ENCODE measurements around the gene KCNIP2. TPM values are rescaled to one million over a fixed set of nuclear protein-coding genes. Genes with fewer than 3 reads are reported as not detected.
A peak's percentile ranks its signal among the peaks of the same experiment; 100 is the strongest.

KCNIP2 gene
- total RNA-seq, 6 experiments from 2014 or later: 0.53 to 1.9 (median 1.1) TPM

DNA sequence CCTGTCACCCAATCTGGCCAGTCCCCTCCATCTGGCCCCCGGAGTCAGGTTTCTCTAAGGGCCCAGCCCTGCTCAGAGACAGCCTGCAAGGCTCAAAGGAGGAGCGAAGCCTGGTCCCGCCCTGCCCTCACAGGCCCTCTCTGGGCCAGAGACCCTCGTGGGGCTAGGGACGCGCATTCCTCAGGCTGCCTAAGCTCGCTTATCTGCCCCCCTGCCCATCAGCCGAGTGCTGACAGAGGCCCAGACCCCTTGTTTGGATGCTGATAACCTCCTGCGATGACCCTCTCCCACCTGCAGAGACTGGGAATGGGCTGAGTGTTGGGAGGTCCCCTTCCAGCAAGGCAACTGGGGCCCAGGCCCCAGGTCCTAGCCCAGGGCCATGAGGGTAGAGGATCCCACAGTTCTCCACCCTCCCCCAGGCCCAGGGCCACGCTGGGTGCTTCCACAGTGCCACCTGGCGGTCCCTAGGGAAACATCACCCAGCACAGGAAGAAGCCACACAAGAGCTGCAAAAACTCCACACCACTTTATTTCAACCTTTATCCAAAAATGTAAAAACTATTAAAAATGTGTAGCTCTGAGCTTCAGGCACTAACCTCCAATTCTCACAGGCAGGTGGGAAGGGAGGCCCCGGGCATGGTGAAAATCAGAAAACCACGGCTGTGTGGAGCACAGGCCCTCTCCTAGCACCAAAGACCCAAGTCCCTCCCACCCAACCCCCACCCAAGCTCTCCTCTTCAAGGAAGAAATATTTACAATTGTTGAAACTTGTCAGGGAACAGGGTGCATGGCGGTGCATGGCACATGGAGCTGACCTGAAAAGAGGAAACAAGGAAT lies 62.6 kb downstream of the KCNIP2 start:
- no peaks in the 10 kb centered on the region for H3K9me3 ChIP-seq
- no peak for TF ChIP-seq POLR2A (IDR thresholded peaks at IDR 0.05)
- TF ChIP-seq, protein P1, sequence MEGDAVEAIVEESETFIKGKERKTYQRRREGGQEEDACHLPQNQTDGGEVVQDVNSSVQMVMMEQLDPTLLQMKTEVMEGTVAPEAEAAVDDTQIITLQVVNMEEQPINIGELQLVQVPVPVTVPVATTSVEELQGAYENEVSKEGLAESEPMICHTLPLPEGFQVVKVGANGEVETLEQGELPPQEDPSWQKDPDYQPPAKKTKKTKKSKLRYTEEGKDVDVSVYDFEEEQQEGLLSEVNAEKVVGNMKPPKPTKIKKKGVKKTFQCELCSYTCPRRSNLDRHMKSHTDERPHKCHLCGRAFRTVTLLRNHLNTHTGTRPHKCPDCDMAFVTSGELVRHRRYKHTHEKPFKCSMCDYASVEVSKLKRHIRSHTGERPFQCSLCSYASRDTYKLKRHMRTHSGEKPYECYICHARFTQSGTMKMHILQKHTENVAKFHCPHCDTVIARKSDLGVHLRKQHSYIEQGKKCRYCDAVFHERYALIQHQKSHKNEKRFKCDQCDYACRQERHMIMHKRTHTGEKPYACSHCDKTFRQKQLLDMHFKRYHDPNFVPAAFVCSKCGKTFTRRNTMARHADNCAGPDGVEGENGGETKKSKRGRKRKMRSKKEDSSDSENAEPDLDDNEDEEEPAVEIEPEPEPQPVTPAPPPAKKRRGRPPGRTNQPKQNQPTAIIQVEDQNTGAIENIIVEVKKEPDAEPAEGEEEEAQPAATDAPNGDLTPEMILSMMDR (IDR thresholded peaks at IDR 0.05): peak; percentile 83 to 96 (median 92)
- WGBS (ENCODE audit: insufficient coverage, low coverage, low lambda C conversion rate, missing lambda C conversion rate): 15% methylated on average over 5 of the region's 14 CpGs
- no peak overlapping the region for H3K27ac ChIP-seq
- no peak overlapping the region for H3K4me3 ChIP-seq
- H3K27me3 ChIP-seq: no peaks in the 10 kb centered on the region
- peaks cover 0 to 26% (median 9%) of the 10 kb centered on the region in 4 donors for H3K4me1 ChIP-seq
- H3K36me3 ChIP-seq: peaks cover 0 to 10% (median 6%) of the 10 kb centered on the region in 4 donors
- DNase-seq: peak in 2 of 3 donors; percentile 55 to 65
- intact Hi-C loops (cut with DNase I): no loop called here
- peak; percentile 63 to 70 (median 67) for ATAC-seq

DNA sequence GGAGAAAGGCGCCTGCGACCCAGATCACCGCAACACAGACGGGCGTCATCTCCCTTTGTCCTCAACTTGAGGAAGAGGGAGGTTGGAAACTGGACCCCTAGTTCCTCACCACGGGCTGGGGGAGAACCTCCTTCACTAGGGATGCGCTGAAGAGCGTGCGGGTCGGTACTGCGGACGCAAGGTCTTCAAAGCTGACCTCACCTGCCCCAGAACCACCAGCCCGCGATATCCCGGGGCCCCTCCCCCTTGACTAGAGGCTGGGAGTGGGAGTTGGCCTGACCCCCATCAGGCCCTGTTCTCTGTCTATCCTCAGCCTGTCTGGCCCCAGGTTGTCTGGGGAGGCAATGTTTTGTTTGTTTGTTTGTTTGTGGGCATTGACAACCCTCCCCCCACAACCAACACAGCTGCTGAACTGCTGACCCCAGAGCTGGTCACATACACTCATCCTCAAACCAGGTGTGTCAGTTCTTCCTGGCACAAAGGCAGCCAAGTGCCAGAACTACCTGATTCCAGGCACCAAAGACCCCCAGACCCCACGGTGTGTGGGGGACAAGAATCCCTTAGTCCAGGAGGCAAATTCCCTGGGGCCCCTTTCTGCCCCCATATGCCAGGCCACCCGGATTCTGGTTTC lies 63.3 kb downstream of the KCNIP2 start:
- 45% methylated on average over 4 of the region's 17 CpGs for WGBS (ENCODE audit: insufficient coverage, low coverage, low lambda C conversion rate, missing lambda C conversion rate)
- peaks cover 0 to 4% (median 0%) of the 10 kb centered on the region in 4 donors for H3K36me3 ChIP-seq
- no peak for DNase-seq
- H3K4me1 ChIP-seq: peaks cover 0 to 29% (median 9%) of the 10 kb centered on the region in 4 donors
- intact Hi-C loops (cut with DNase I): no loop called here
- H3K27me3 ChIP-seq: peaks cover 0 to 2% of the 10 kb centered on the region in 2 donors
- H3K27ac ChIP-seq: no peak overlapping the region
- no peak for ATAC-seq
- H3K9me3 ChIP-seq: no peaks in the 10 kb centered on the region
- H3K4me3 ChIP-seq: peak overlapping the region; percentile 24 to 40 (median 38)
- no peak for TF ChIP-seq POLR2A (IDR thresholded peaks at IDR 0.05)

DNA sequence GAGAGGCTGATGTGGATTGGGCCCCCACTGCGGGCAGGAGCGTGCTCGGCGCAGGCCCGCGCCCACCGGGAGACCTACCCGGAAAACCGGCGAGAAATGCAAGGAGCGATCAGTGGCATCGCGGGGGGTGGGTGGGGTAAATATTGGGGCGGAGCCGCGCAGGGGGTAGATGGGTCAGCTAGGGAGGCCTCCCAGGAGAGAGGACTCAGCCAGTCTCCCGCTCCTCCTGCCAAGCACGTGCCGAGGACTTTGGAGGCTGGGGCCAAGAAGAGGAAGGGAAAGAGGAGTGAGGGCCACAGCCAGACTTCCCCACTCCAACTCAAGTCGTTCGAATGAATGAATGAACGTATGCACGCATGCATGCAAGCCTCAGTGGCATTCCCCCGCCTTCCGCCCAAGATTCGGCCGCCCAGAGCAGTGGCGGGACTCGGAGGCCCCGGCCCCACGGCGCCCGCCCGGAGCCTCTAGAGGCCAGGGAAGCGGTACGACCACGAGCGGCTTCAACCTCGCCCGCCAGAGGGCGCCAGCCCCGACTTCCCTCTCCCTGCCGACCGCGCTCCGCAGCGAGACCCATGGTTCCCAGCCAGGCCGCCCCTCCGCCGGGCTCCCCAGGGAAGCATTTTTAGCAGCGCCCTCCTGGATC lies 63.9 kb downstream of the KCNIP2 start:
- DNase-seq: peak; percentile 82 to 87 (median 87)
- H3K4me3 ChIP-seq: peak overlapping the region; percentile 24 to 40 (median 38)
- TF ChIP-seq POLR2A (IDR thresholded peaks at IDR 0.05): no peak
- TF ChIP-seq, protein P1 (IDR thresholded peaks at IDR 0.05): peak; percentile 64 to 94 (median 94)
- H3K9me3 ChIP-seq: no peaks in the 10 kb centered on the region
- H3K27ac ChIP-seq: no peak overlapping the region
- intact Hi-C loops (cut with DNase I): loop anchor here (5.0 to 10.0 kb wide), 3 partner anchors 177 to 565 kb away; no protein-coding TSS in a partner anchor
- H3K27me3 ChIP-seq: peaks cover 0 to 7% of the 10 kb centered on the region in 2 donors
- H3K4me1 ChIP-seq: peaks cover 0 to 32% (median 9%) of the 10 kb centered on the region in 4 donors
- no peaks in the 10 kb centered on the region for H3K36me3 ChIP-seq
- peak; percentile 81 to 89 (median 82) for ATAC-seq
- WGBS (ENCODE audit: insufficient coverage, low coverage, low lambda C conversion rate, missing lambda C conversion rate): no CpG with 5 or more reads among the region's 51 CpGs

DNA sequence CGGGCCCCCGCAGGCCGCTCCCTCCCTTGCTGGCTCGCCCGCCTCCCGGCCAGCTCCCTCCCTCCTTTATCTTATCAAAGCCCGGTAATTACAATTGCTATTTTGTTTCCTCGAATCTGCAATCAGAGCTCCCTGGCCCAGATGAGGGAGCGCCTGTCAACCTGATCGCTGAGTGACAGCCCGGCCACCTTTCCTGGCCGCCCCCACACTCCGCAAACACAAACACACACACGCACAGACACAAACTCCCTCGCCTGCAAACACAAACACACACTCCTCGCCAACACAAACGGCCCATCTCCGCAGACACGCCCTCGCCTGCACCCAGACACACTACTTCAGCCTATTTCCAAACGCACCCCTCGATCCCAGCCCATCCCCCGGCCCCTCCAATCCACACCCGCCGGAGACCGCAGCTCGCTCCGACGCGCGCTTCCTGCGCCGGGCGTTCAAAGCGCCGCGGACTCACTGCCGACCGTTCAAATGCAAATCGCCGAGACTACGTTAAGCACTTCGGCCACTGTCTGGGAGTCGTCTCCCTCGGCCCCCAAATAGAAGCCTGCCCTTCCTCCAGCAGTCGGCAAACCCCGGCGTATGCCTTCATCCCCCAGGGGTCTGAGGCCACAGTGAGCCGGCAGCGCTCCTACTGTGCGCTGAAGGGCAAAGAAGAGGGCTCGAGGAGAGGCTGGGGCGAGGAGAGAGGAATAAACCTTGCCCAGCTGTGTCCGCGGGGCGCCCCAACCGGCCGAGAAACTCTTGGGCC lies 64.6 kb downstream of the KCNIP2 start:
- intact Hi-C loops (cut with DNase I): loop anchor here (5.0 to 10.0 kb wide), 3 partner anchors 177 to 564 kb away; no protein-coding TSS in a partner anchor

More for the DNA sequence above, 64.6 kb downstream of the KCNIP2 start:
- WGBS (ENCODE audit: insufficient coverage, low coverage, low lambda C conversion rate, missing lambda C conversion rate): 6% methylated on average over 25 of the region's 58 CpGs
- TF ChIP-seq POLR2A (IDR thresholded peaks at IDR 0.05): no peak
- TF ChIP-seq, protein P1 (IDR thresholded peaks at IDR 0.05): no peak
- Histone ChIP-seq H3K27me3 (peaks cover 0 to 7% of the 10 kb centered on the region in 2 donors), H3K9me3 (no peaks in the 10 kb centered on the region), H3K27ac (no peak overlapping the region), H3K36me3 (no peaks in the 10 kb centered on the region), H3K4me1 (peaks cover 0 to 35% (median 9%) of the 10 kb centered on the region in 4 donors), H3K4me3 (peak overlapping the region; percentile 24 to 40 (median 38))
- ATAC-seq (peak in 3 of 4 donors; percentile 30 to 39 (median 38)), DNase-seq (no peak)

Measured in right lobe of liver (tissue), 6 donors.